Measurements from ENCODE around the gene ZBED5.

The ZBED5 gene

GRCh38 chr11:10862446-10862845 is 4.6 kb upstream of the ZBED5 start:
- POLR2A ChIA-PET: no interaction called here
- DNase-seq (ENCODE audit: extremely low spot score): no peak
- TF ChIP-seq LEF1 (IDR thresholded peaks at IDR 0.05; ENCODE audit: borderline replicate concordance): no peak
- TF ChIP-seq NFRKB (IDR thresholded peaks at IDR 0.05): no peak
- TF ChIP-seq ELF4 (IDR thresholded peaks at IDR 0.05): no peak
- TF ChIP-seq L3MBTL2 (conservative IDR thresholded peaks at IDR 0.05): no peak
- no peak for TF ChIP-seq HDGF (IDR thresholded peaks at IDR 0.05; ENCODE audit: borderline replicate concordance)
- TF ChIP-seq BHLHE40 (IDR thresholded peaks at IDR 0.05; ENCODE audit: borderline replicate concordance): no peak
- TF ChIP-seq CTBP1 (IDR thresholded peaks at IDR 0.05; ENCODE audit: borderline replicate concordance): no peak
- TF ChIP-seq SUZ12 (IDR thresholded peaks at IDR 0.05): no peak
- TF ChIP-seq TARDBP (IDR thresholded peaks at IDR 0.05): no peak
- TF ChIP-seq ZNF384 (IDR thresholded peaks at IDR 0.05): no peak
- no peak for TF ChIP-seq FOXA1 (IDR thresholded peaks at IDR 0.05)
- TF ChIP-seq ARNT (IDR thresholded peaks at IDR 0.05): no peak
- no peak for TF ChIP-seq SP1 (IDR thresholded peaks at IDR 0.05)
- no peak for TF ChIP-seq FOXM1 (IDR thresholded peaks at IDR 0.05; ENCODE audit: borderline replicate concordance)
- no peak for TF ChIP-seq FOXK2 (IDR thresholded peaks at IDR 0.05)
- TF ChIP-seq, protein P1, sequence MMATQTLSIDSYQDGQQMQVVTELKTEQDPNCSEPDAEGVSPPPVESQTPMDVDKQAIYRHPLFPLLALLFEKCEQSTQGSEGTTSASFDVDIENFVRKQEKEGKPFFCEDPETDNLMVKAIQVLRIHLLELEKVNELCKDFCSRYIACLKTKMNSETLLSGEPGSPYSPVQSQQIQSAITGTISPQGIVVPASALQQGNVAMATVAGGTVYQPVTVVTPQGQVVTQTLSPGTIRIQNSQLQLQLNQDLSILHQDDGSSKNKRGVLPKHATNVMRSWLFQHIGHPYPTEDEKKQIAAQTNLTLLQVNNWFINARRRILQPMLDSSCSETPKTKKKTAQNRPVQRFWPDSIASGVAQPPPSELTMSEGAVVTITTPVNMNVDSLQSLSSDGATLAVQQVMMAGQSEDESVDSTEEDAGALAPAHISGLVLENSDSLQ (IDR thresholded peaks at IDR 0.05): no peak
- CTCF ChIA-PET: no interaction called here

DNA sequence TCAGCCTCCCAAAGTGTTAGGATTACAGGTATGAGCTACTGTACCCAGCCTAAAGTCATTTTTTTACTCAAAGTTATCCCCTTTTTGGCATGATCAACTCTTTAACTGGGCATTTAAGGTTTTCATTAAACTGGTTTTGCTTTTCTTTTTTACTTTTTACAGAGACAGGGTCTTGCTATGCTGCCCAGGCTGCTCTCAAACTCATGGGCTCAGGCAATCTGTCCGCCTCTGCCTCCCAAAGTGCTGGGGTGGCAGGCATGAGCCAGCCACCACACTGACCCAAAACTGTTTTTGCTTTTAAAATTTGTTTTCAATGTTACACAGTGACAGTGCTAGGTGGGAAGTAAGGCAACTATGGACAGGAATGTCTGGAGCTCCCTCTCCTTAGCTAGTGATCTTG is 3.9 kb upstream of the ZBED5 start:
- TF ChIP-seq TARDBP (IDR thresholded peaks at IDR 0.05) (no peak), ELF4 (IDR thresholded peaks at IDR 0.05) (no peak), NFRKB (IDR thresholded peaks at IDR 0.05) (no peak), BHLHE40 (IDR thresholded peaks at IDR 0.05; ENCODE audit: borderline replicate concordance) (no peak), L3MBTL2 (conservative IDR thresholded peaks at IDR 0.05) (no peak), LEF1 (IDR thresholded peaks at IDR 0.05; ENCODE audit: borderline replicate concordance) (no peak), FOXA1 (IDR thresholded peaks at IDR 0.05) (no peak)
- CTCF ChIA-PET: no interaction called here
- POLR2A ChIA-PET: no interaction called here
- DNase-seq (ENCODE audit: extremely low spot score): no peak

DNA sequence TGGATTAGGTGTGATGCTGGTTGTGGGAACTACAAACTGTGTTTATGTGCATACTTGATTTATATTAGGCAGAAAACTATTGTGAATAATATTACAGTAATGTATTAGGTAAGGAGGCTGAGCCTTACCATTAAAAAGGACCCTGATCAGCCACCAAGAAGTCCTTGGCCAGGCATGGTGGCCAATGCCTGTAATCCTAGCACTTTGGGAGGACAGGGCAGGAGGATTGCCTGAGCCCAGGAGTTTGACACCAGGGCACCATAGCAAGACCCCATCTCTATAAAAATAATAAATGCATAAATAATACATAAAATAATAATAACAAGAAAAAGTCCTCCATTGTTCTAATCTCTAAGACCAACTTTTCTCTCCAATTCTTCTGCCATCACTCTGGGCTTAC is 3.2 kb upstream of the ZBED5 start:
- CTCF ChIA-PET: interaction anchor here (0.7 kb wide), 1 partner anchor 213 kb away, joined by 4 read pairs; no protein-coding TSS in a partner anchor
- DNase-seq (ENCODE audit: extremely low spot score): no peak
- TF ChIP-seq, protein P1 (IDR thresholded peaks at IDR 0.05): no peak
- TF ChIP-seq CTBP1 (IDR thresholded peaks at IDR 0.05; ENCODE audit: borderline replicate concordance) (no peak), BHLHE40 (IDR thresholded peaks at IDR 0.05; ENCODE audit: borderline replicate concordance) (no peak), ELF4 (IDR thresholded peaks at IDR 0.05) (no peak), NFRKB (IDR thresholded peaks at IDR 0.05) (no peak), L3MBTL2 (conservative IDR thresholded peaks at IDR 0.05) (no peak), FOXA1 (IDR thresholded peaks at IDR 0.05) (no peak), ZNF384 (IDR thresholded peaks at IDR 0.05) (no peak), TARDBP (IDR thresholded peaks at IDR 0.05) (no peak), SP1 (IDR thresholded peaks at IDR 0.05) (no peak), FOXM1 (IDR thresholded peaks at IDR 0.05; ENCODE audit: borderline replicate concordance) (no peak), ARNT (IDR thresholded peaks at IDR 0.05) (no peak), FOXK2 (IDR thresholded peaks at IDR 0.05) (no peak), LEF1 (IDR thresholded peaks at IDR 0.05; ENCODE audit: borderline replicate concordance) (no peak), HDGF (IDR thresholded peaks at IDR 0.05; ENCODE audit: borderline replicate concordance) (no peak), SUZ12 (IDR thresholded peaks at IDR 0.05) (no peak)
- POLR2A ChIA-PET: no interaction called here

- peak; percentile 47 for DNase-seq (ENCODE audit: extremely low spot score)
- POLR2A ChIA-PET: interaction anchor here (0.7 to 2.8 kb wide), 15 partner anchors 9 to 77 kb away, joined by 3 to 35 read pairs (median 3); partner anchors contain the start of gene EIF4G2
- CTCF ChIA-PET: interaction anchor here (0.7 to 1.2 kb wide), 2 partner anchors 66 to 68 kb away, joined by 3 to 4 read pairs; no protein-coding TSS in a partner anchor
- no peak for TF ChIP-seq ZNF384 (IDR thresholded peaks at IDR 0.05)
- no peak for TF ChIP-seq SP1 (IDR thresholded peaks at IDR 0.05)
- no peak for TF ChIP-seq ARNT (IDR thresholded peaks at IDR 0.05)
- TF ChIP-seq, protein P1 (IDR thresholded peaks at IDR 0.05): no peak
- no peak for TF ChIP-seq FOXK2 (IDR thresholded peaks at IDR 0.05)
- TF ChIP-seq FOXM1 (IDR thresholded peaks at IDR 0.05; ENCODE audit: borderline replicate concordance): no peak
- no peak for TF ChIP-seq FOXA1 (IDR thresholded peaks at IDR 0.05)
- no peak for TF ChIP-seq BHLHE40 (IDR thresholded peaks at IDR 0.05; ENCODE audit: borderline replicate concordance)
- no peak; the same call in 1 of the 2 replicates for TF ChIP-seq L3MBTL2 (conservative IDR thresholded peaks at IDR 0.05)
Measured at GRCh38 chr11:10858439-10859325, 829 bp upstream of the ZBED5 start.

GRCh38 chr11:10857459-10857708 is 469 bp downstream of the ZBED5 start:
- TF ChIP-seq TARDBP (IDR thresholded peaks at IDR 0.05): no peak
- TF ChIP-seq ARNT (IDR thresholded peaks at IDR 0.05): no peak
- TF ChIP-seq CTBP1 (IDR thresholded peaks at IDR 0.05; ENCODE audit: borderline replicate concordance): no peak
- no peak for TF ChIP-seq FOXM1 (IDR thresholded peaks at IDR 0.05; ENCODE audit: borderline replicate concordance)
- TF ChIP-seq BHLHE40 (IDR thresholded peaks at IDR 0.05; ENCODE audit: borderline replicate concordance): no peak
- no peak for TF ChIP-seq FOXK2 (IDR thresholded peaks at IDR 0.05)
- TF ChIP-seq ZNF384 (IDR thresholded peaks at IDR 0.05): no peak
- TF ChIP-seq ELF4 (IDR thresholded peaks at IDR 0.05): no peak
- no peak for TF ChIP-seq NFRKB (IDR thresholded peaks at IDR 0.05)
- TF ChIP-seq, protein P1 (IDR thresholded peaks at IDR 0.05): no peak
- no peak for TF ChIP-seq SP1 (IDR thresholded peaks at IDR 0.05)
- no peak for TF ChIP-seq LEF1 (IDR thresholded peaks at IDR 0.05; ENCODE audit: borderline replicate concordance)
- no peak for TF ChIP-seq HDGF (IDR thresholded peaks at IDR 0.05; ENCODE audit: borderline replicate concordance)
- TF ChIP-seq L3MBTL2 (conservative IDR thresholded peaks at IDR 0.05): no peak
- TF ChIP-seq FOXA1 (IDR thresholded peaks at IDR 0.05): no peak
- no peak for DNase-seq (ENCODE audit: extremely low spot score)
- ChIA-PET POLR2A (interaction anchor here (0.6 to 2.8 kb wide), 13 partner anchors 8 to 74 kb away, joined by 3 to 35 read pairs (median 4); partner anchors contain the start of gene EIF4G2), CTCF (no interaction called here)
